IMR-90 (cell line): Measurements from ENCODE around the gene FSD1. TPM values are rescaled to one million over a fixed set of nuclear protein-coding genes. Genes with fewer than 3 reads are reported as not detected.

Experiments used
- ATAC-seq: fragments of 200-7000 bp; cut with Tn5 transposase; 2 replicates; pipeline ENCODE4 v1.9.1; 2020; ENCODE audit warnings: low read depth, mild to moderate bottlenecking, moderate library complexity
- BruUV-seq: library from RNA; stranded (reverse); fragments of 400-500 nt; replicated peaks from 2 replicates; lab custom pipeline; 2021; lab: Mats Ljungman, UMichigan
- CTCF ChIA-PET: fragments of 300-600 bp; formaldehyde crosslinking; extraction: SDS; loops from one replicate; lab custom pipeline; 2021; ENCODE audit warnings: antibody characterized with exemption; lab: Yijun Ruan, JAX
- POLR2A ChIA-PET: fragments of 300-600 bp; sonication (Branson Sonifier 250); formaldehyde crosslinking; loops from one replicate; lab custom pipeline; 2022; ENCODE audit warnings: antibody characterized with exemption; ENCODE audit not compliant: unreplicated experiment; lab: Charles Lee
- DNase-seq: peaks from one replicate; pipeline ENCODE4 v3.0.0; 2013
- H2AFZ ChIP-seq: replicated peaks from 2 replicates; pipeline ENCODE3; 2013; ENCODE audit warnings: low read length, mild to moderate bottlenecking; ENCODE audit not compliant: poor library complexity
- H2AK5ac ChIP-seq: 2 replicates; pipeline ENCODE4 v1.6.1; 2013; ENCODE audit warnings: low read depth, low read length, inconsistent platforms
- H2AK9ac ChIP-seq: replicated peaks from 2 replicates; pipeline ENCODE3; 2013; ENCODE audit warnings: mild to moderate bottlenecking, low read depth, low read length, moderate library complexity; ENCODE audit not compliant: poor library complexity
- H2BK120ac ChIP-seq: 2 replicates; pipeline ENCODE4 v1.6.1; 2013; ENCODE audit warnings: low read depth, low read length, inconsistent platforms
- H2BK15ac ChIP-seq: 3 replicates; pipeline ENCODE4 v1.6.1; 2013; ENCODE audit warnings: low read depth, low read length, inconsistent platforms
- H2BK20ac ChIP-seq: 2 replicates; pipeline ENCODE4 v1.6.1; 2013; ENCODE audit warnings: low read depth, mild to moderate bottlenecking, inconsistent platforms, low read length, moderate library complexity
- H2BK5ac ChIP-seq: 2 replicates; pipeline ENCODE4 v1.6.1; 2013; ENCODE audit warnings: mild to moderate bottlenecking, low read depth, low read length, inconsistent platforms; ENCODE audit not compliant: poor library complexity, severe bottlenecking
- H3K14ac ChIP-seq: replicated peaks from 2 replicates; pipeline ENCODE4 v1.6.1; 2013; ENCODE audit warnings: low read depth, low read length, inconsistent platforms
- H3K18ac ChIP-seq: 2 replicates; pipeline ENCODE4 v1.6.1; 2013; ENCODE audit warnings: low read depth, low read length, control low read depth
- H3K23ac ChIP-seq: 2 replicates; pipeline ENCODE4 v1.6.1; 2013; ENCODE audit warnings: low read depth, low read length, inconsistent platforms
- H3K27ac ChIP-seq: 2 replicates; pipeline ENCODE4 v1.5.1; 2013; ENCODE audit warnings: mild to moderate bottlenecking, control low read depth, low read length; ENCODE audit not compliant: insufficient read depth
- H3K27me3 ChIP-seq: 2 replicates; pipeline ENCODE4 v1.6.1; 2013; ENCODE audit warnings: low read length; ENCODE audit not compliant: control insufficient read depth, insufficient read depth
- H3K36me3 ChIP-seq: 2 replicates; pipeline ENCODE4 v1.6.1; 2013; ENCODE audit warnings: low read length, mixed read lengths; ENCODE audit not compliant: control insufficient read depth, insufficient read depth
- H3K4ac ChIP-seq: 2 replicates; pipeline ENCODE4 v1.6.1; 2013; ENCODE audit warnings: low read depth, low read length, inconsistent platforms
- H3K4me1 ChIP-seq: 2 replicates; pipeline ENCODE4 v1.6.1; 2013; ENCODE audit warnings: low read length, mixed read lengths; ENCODE audit not compliant: control insufficient read depth, insufficient read depth
- H3K4me2 ChIP-seq: 2 replicates; pipeline ENCODE4 v1.6.1; 2013; ENCODE audit warnings: low read depth, mild to moderate bottlenecking, control low read depth, low read length, moderate library complexity
- H3K4me3 ChIP-seq: 2 replicates; pipeline ENCODE4 v1.5.1; 2013; ENCODE audit warnings: low read depth, mild to moderate bottlenecking, control low read depth, low read length, moderate library complexity; ENCODE audit not compliant: insufficient read depth
- H3K56ac ChIP-seq: 2 replicates; pipeline ENCODE4 v1.6.1; 2013; ENCODE audit warnings: low read length, inconsistent platforms; ENCODE audit not compliant: insufficient read depth; ENCODE audit errors: extremely low read depth
- H3K79me1 ChIP-seq, 2 experiments: 2 replicates each; pipeline ENCODE4 v1.6.1; 2013; ENCODE audit warnings: low read length in 2 of 2, inconsistent platforms in 1 of 2, low read depth in 1 of 2
- H3K9ac ChIP-seq: 2 replicates; pipeline ENCODE4 v1.6.1; 2013; ENCODE audit warnings: low read depth, low read length, control low read depth
- H3K9me1 ChIP-seq: 2 replicates; pipeline ENCODE4 v1.6.1; 2013; ENCODE audit warnings: low read length, inconsistent platforms; ENCODE audit not compliant: insufficient read depth
- H3K9me3 ChIP-seq: 2 replicates; pipeline ENCODE4 v1.6.1; 2013; ENCODE audit warnings: low read length; ENCODE audit not compliant: control insufficient read depth, insufficient read depth
- H4K20me1 ChIP-seq: 2 replicates; pipeline ENCODE4 v1.6.1; 2013; ENCODE audit warnings: low read length, inconsistent platforms; ENCODE audit not compliant: insufficient read depth
- H4K5ac ChIP-seq: 2 replicates; pipeline ENCODE4 v1.6.1; 2013; ENCODE audit warnings: mild to moderate bottlenecking, low read depth, low read length, control low read depth
- H4K8ac ChIP-seq, 2 experiments: 2 replicates each; pipeline ENCODE4 v1.6.1; 2013; ENCODE audit warnings: low read depth in 2 of 2, low read length in 2 of 2, control low read depth in 1 of 2, inconsistent platforms in 1 of 2
- H4K91ac ChIP-seq: 2 replicates; pipeline ENCODE4 v1.6.1; 2013; ENCODE audit warnings: low read depth, low read length, inconsistent platforms; ENCODE audit not compliant: insufficient read depth
- BHLHE40 ChIP-seq: fragments of 150-350 bp; IDR thresholded peaks from 2 replicates; pipeline ENCODE4 v1.6.1; 2016; ENCODE audit warnings: mild to moderate bottlenecking, low read depth, low read length
- CEBPB ChIP-seq: IDR thresholded peaks from 2 replicates; pipeline ENCODE4 v1.6.1; 2012; ENCODE audit warnings: low read depth, low read length, improper control_type of control experiment
- CHD1 ChIP-seq: IDR thresholded peaks from 2 replicates; pipeline ENCODE4 v1.6.1; 2012; ENCODE audit warnings: low read depth, low read length, improper control_type of control experiment
- FOS ChIP-seq: fragments of 150-350 bp; IDR thresholded peaks from 2 replicates; pipeline ENCODE4 v1.6.1; 2016; ENCODE audit warnings: low read depth, low read length
- MAFK ChIP-seq: IDR thresholded peaks from 2 replicates; pipeline ENCODE4 v1.6.1; 2012; ENCODE audit warnings: low read depth, low read length, improper control_type of control experiment
- MXI1 ChIP-seq: IDR thresholded peaks from 2 replicates; pipeline ENCODE4 v1.6.1; 2012; ENCODE audit warnings: low read depth, mild to moderate bottlenecking, low read length, moderate library complexity, borderline replicate concordance
- NFE2L2 ChIP-seq: fragments of 150-350 bp; IDR thresholded peaks from 2 replicates; pipeline ENCODE4 v1.6.1; 2016; ENCODE audit warnings: low read depth, mild to moderate bottlenecking, low read length
- POLR2A ChIP-seq: IDR thresholded peaks from 2 replicates; pipeline ENCODE4 v1.6.1; 2012; ENCODE audit warnings: mild to moderate bottlenecking, low read depth, low read length
- RAD21 ChIP-seq: IDR thresholded peaks from 2 replicates; pipeline ENCODE4 v1.6.1; 2012; ENCODE audit warnings: low read length, improper control_type of control experiment
- RCOR1 ChIP-seq: IDR thresholded peaks from 2 replicates; pipeline ENCODE4 v1.6.1; 2012; ENCODE audit warnings: mild to moderate bottlenecking, low read length, improper control_type of control experiment; ENCODE audit not compliant: insufficient replicate concordance
- RFX5 ChIP-seq: IDR thresholded peaks from 2 replicates; pipeline ENCODE4 v1.8.0; 2012; ENCODE audit warnings: low read depth, mild to moderate bottlenecking, low read length, moderate library complexity
- SMC3 ChIP-seq: fragments of 150-350 bp; IDR thresholded peaks from 2 replicates; pipeline ENCODE4 v1.6.1; 2016; ENCODE audit warnings: low read depth, mild to moderate bottlenecking, antibody characterized with exemption, low read length, moderate library complexity
- WGBS, 2 experiments: methylation state at CpG; one replicate each; pipeline versions ENCODE4 v1.1.5 to v1.1.7; 2013; ENCODE audit warnings: missing lambda C conversion rate in 2 of 2; ENCODE audit not compliant: insufficient read length in 1 of 2; ENCODE audit errors: extremely low coverage in 2 of 2; 5-methylcytosine and 5-hydroxymethylcytosine counted together
- dilution Hi-C: fragments of 300-500 bp; cut with HindIII; formaldehyde crosslinking; loops from one replicate; pipeline ENCODE4 v1.14.3; 2018; ENCODE audit warnings: low sequenced_read_pairs; ENCODE audit not compliant: unreplicated experiment
- in situ Hi-C: fragments of 300-500 bp; cut with MboI; formaldehyde crosslinking; loops from 3 replicates; pipeline ENCODE4 v1.14.3; 2019; ENCODE audit warnings: low sequenced_read_pairs, inconsistent platforms, mixed read lengths
- intact Hi-C: fragments of 100-400 bp; cut with micrococcal nuclease; formaldehyde crosslinking; loops from 2 replicates; pipeline ENCODE4 v1.10.0; 2022
- polyA plus RNA-seq, 3 experiments: library from polyadenylated mRNA; depleted of rRNA; stranded (reverse); fragments of >200 nt; gene quantifications; 2 replicates each; pipeline ENCODE4 v1.2.3, GENCODE V29; 2012; ENCODE audit warnings: low replicate concordance in 1 of 3
- total RNA-seq: library from RNA; depleted of rRNA; stranded (reverse); fragments of >200 nt; gene quantifications from 2 replicates; pipeline ENCODE4 v1.2.3, GENCODE V29; 2012
- TF ChIP-seq, protein P1 (sequence below): conservative IDR thresholded peaks from 2 replicates; pipeline ENCODE4 v1.5.1; 2012; ENCODE audit warnings: mild to moderate bottlenecking, low read depth, low read length, improper control_type of control experiment
- TF ChIP-seq, protein P2 (sequence below): fragments of 150-350 bp; IDR thresholded peaks from 2 replicates; pipeline ENCODE4 v1.6.1; 2017; ENCODE audit warnings: mild to moderate bottlenecking, antibody characterized with exemption, low read length, low read depth

FSD1 gene
- total and polyA plus RNA-seq, 2 of the 4 experiments (the other 2 are of a cell fraction), result 17.4 to 24.4 TPM

DNA sequence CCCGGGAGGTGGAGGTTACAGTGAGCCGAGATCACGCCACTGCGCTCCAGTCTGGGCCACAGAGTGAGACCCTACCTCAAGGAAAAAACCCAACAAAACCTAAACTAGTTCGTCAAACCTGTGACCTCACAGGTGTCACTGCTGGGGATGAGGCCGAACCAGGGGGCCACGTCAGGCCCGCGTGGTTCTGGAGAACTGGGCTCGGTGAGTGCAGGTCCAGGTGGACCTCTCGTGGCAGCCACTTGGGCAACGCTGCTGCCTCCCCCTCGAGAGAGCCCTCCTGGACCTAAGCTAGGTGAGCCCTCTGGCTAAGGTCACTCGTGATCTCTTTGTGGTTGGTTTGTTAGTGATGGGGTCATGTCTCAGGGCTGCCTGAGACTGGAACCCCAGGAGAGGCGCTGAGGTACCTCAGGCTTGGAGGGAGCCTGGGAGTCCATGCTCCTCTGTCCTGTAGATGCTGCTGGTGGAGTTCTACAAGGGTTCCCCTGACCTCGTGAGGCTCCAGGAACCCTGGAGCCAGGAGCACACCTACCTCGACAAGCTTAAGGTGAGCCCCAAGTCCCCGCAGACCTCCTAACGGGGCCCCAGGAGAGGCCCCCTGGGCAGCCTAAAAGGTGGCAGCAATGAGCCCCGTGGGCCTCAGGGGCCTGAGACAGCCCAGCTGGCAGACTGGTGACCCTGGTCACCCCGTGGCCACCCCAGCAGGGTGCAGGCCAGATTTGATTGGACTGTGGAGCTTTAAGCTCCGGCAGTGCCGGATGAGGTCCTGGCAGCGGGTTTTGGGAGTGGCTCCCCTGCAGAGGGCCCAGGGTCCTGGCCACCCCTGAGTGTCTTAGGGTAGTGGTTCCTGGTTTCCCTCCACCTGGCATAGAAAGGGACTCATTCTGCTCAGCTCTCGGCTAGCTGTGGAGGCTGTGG lies 54.6 kb downstream of the FSD1 start (continued):
- no peak for TF ChIP-seq MXI1

DNA sequence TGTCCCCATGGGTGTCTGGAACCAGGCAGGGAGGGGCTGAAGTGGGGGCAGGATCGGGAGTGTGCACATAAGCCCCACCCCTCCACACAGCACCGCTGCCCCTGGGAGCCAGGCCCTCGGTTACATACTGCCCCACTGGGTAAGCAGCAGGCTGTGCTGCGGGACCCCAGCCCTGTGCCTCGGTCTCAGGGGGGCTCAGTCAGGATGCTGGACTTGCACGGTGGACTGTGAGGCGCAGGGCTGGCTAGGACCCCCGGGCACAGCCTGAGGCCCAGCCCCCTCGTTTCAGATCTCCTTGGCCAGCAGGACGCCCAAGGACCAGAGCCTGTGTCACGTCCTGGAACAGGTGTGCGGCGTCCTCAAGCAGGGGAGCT lies 55.2 kb downstream of the FSD1 start:
- Histone ChIP-seq H3K56ac (no peak overlapping the region), H2AK9ac (peak overlapping the region; percentile 50), H3K4me2 (no peak overlapping the region), H3K23ac (no peak overlapping the region), H4K5ac (no peak overlapping the region), H3K36me3 (peaks cover 52% of the 10 kb centered on the region), H2BK15ac (no peak overlapping the region), H3K9me1 (no peaks in the 10 kb centered on the region), H4K91ac (no peak overlapping the region), H2BK120ac (no peak overlapping the region), H3K4ac (no peak overlapping the region), H3K18ac (no peak overlapping the region), H3K9me3 (no peaks in the 10 kb centered on the region), H3K27ac (no peak overlapping the region; the same call in 1 of the 2 replicates), H3K79me1 (peaks cover 0 to 19% of the 10 kb centered on the region in 2 experiments), H4K20me1 (peaks cover 11% of the 10 kb centered on the region), H3K4me3 (no peak overlapping the region), H4K8ac (no peak overlapping the region), H2AK5ac (no peak overlapping the region), H2BK5ac (no peak overlapping the region), H3K9ac (no peak overlapping the region), H3K4me1 (peaks cover 10% of the 10 kb centered on the region; the same call in 1 of the 2 replicates), H3K27me3 (no peaks in the 10 kb centered on the region), H2AFZ (peak overlapping the region; percentile 43), H2BK20ac (no peak overlapping the region), H3K14ac (no peak overlapping the region)
- dilution Hi-C loops, result no loop called here
- ATAC-seq (0 out of 2 replicates have a peak, but pooled peaks have one; percentile 3), DNase-seq (no peak)
- in situ Hi-C loops, result no loop called here
- ChIA-PET POLR2A (no interaction called here), CTCF (no interaction called here)
- intact Hi-C loops, result no loop called here
- BruUV-seq, result no TSS peak
- WGBS, 2 experiments, result 74% methylated on average over 4 of the region's 13 CpGs; no CpG with 5 or more reads in 1 of the 2 experiments
- TF ChIP-seq CHD1 (no peak), CEBPB (no peak), MAFK (no peak), MXI1 (no peak), FOS (no peak), BHLHE40 (no peak), NFE2L2 (no peak), RCOR1 (no peak), RFX5 (no peak), RAD21 (no peak), POLR2A (no peak), SMC3 (no peak)
- TF ChIP-seq, protein P1, sequence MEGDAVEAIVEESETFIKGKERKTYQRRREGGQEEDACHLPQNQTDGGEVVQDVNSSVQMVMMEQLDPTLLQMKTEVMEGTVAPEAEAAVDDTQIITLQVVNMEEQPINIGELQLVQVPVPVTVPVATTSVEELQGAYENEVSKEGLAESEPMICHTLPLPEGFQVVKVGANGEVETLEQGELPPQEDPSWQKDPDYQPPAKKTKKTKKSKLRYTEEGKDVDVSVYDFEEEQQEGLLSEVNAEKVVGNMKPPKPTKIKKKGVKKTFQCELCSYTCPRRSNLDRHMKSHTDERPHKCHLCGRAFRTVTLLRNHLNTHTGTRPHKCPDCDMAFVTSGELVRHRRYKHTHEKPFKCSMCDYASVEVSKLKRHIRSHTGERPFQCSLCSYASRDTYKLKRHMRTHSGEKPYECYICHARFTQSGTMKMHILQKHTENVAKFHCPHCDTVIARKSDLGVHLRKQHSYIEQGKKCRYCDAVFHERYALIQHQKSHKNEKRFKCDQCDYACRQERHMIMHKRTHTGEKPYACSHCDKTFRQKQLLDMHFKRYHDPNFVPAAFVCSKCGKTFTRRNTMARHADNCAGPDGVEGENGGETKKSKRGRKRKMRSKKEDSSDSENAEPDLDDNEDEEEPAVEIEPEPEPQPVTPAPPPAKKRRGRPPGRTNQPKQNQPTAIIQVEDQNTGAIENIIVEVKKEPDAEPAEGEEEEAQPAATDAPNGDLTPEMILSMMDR, result no peak
- TF ChIP-seq, protein P2, sequence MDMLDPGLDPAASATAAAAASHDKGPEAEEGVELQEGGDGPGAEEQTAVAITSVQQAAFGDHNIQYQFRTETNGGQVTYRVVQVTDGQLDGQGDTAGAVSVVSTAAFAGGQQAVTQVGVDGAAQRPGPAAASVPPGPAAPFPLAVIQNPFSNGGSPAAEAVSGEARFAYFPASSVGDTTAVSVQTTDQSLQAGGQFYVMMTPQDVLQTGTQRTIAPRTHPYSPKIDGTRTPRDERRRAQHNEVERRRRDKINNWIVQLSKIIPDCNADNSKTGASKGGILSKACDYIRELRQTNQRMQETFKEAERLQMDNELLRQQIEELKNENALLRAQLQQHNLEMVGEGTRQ, result no peak
